SK-N-SH (cell line): ENCODE measurements around the gene ZSWIM5. TPM values are rescaled to one million over a fixed set of nuclear protein-coding genes. Genes with fewer than 3 reads are reported as not detected.

Experiments used
- CTCF ChIA-PET: fragments of 300-600, 350-600 bp; formaldehyde crosslinking; extraction: SDS; loops from one replicate; lab custom pipeline; 2021; lab: Yijun Ruan, JAX
- POLR2A ChIA-PET: fragments of 350-600 bp; sonication (Branson Sonifier 250); formaldehyde crosslinking; extraction: SDS; loops from one replicate; lab custom pipeline; 2020; ENCODE audit warnings: antibody characterized with exemption, inconsistent platforms; lab: Yijun Ruan, JAX
- DNase-seq: peaks from one replicate; pipeline ENCODE4 v3.0.0; 2012
- H2AFZ ChIP-seq: fragments of 200-600 bp; sonication (generic); 2 replicates; pipeline ENCODE4 v1.8.1; 2016; ENCODE audit warnings: antibody characterized with exemption, mild to moderate bottlenecking, low read depth
- H3F3A ChIP-seq: fragments of 200-600 bp; sonication (generic); replicated peaks from 2 replicates; pipeline ENCODE3; 2016; ENCODE audit warnings: antibody characterized with exemption, mild to moderate bottlenecking; ENCODE audit not compliant: insufficient read depth
- H3K27ac ChIP-seq, 2 experiments: fragments of 200-500 bp in 1 of 2; fragments of 200-600 bp in 1 of 2; sonication (Bioruptor generic) in 1 of 2; sonication (generic), shearing (Covaris generic) in 1 of 2; 2 replicates each; pipeline versions ENCODE4 v1.5.1 to v1.6.1; 2014 to 2016; ENCODE audit warnings: low read depth in 2 of 2, inconsistent platforms in 1 of 2, low read length in 1 of 2, mild to moderate bottlenecking in 1 of 2, mixed read lengths in 1 of 2
- H3K27me3 ChIP-seq: fragments of 200-600 bp; sonication (generic), shearing (Covaris generic); 2 replicates; pipeline ENCODE4 v1.6.1; 2016; ENCODE audit warnings: mixed run types; ENCODE audit not compliant: insufficient read depth
- H3K36me3 ChIP-seq, 2 experiments: fragments of 200-500 bp in 1 of 2; fragments of 200-600 bp in 1 of 2; sonication (Bioruptor generic) in 1 of 2; sonication (generic) in 1 of 2; replicated peaks in 1 of 2; 2 replicates each; pipeline versions ENCODE3 to v1.5.1; 2014 to 2016; ENCODE audit warnings: low read length in 1 of 2, mild to moderate bottlenecking in 1 of 2; ENCODE audit not compliant: insufficient read depth in 2 of 2, control insufficient read depth in 1 of 2
- H3K4me1 ChIP-seq, 2 experiments: fragments of 200-500 bp in 1 of 2; fragments of 200-600 bp in 1 of 2; sonication (Bioruptor generic) in 1 of 2; sonication (generic), shearing (Covaris generic) in 1 of 2; 2 replicates each; pipeline versions ENCODE4 v1.5.1 to v1.6.1; 2014 to 2016; ENCODE audit warnings: low read depth in 1 of 2, low read length in 1 of 2, mixed run types in 1 of 2; ENCODE audit not compliant: insufficient read depth in 2 of 2, control insufficient read depth in 1 of 2
- H3K4me2 ChIP-seq: fragments of 200-600 bp; sonication (generic), shearing (Covaris generic); 2 replicates; pipeline ENCODE4 v1.6.1; 2017; ENCODE audit warnings: mixed run types
- H3K4me3 ChIP-seq, 2 experiments: fragments of 200-500 bp in 1 of 2; fragments of 200-600 bp in 1 of 2; sonication (Bioruptor generic) in 1 of 2; sonication (generic), shearing (Covaris generic) in 1 of 2; 2 replicates each; pipeline versions ENCODE4 v1.5.1 to v1.8.1; 2014 to 2016; ENCODE audit warnings: low read depth in 2 of 2, inconsistent platforms in 1 of 2, low read length in 1 of 2, mild to moderate bottlenecking in 1 of 2, mixed read lengths in 1 of 2, moderate library complexity in 1 of 2
- H3K79me2 ChIP-seq: fragments of 200-600 bp; sonication (generic); 2 replicates; pipeline ENCODE4 v1.8.1; 2017; ENCODE audit warnings: mild to moderate bottlenecking; ENCODE audit not compliant: insufficient read depth
- H3K9ac ChIP-seq: fragments of 200-600 bp; sonication (generic); 2 replicates; pipeline ENCODE4 v1.6.1; 2017; ENCODE audit warnings: mixed run types
- H3K9me2 ChIP-seq: fragments of 200-600 bp; sonication (generic); 2 replicates; pipeline ENCODE4 v1.6.1; 2017; ENCODE audit warnings: mixed run types
- H3K9me3 ChIP-seq: fragments of 200-600 bp; sonication (generic); 2 replicates; pipeline ENCODE4 v1.6.1; 2017; ENCODE audit warnings: mixed run types, mild to moderate bottlenecking, moderate library complexity
- H4K20me1 ChIP-seq: fragments of 200-600 bp; sonication (generic); 2 replicates; pipeline ENCODE4 v1.6.1; 2017; ENCODE audit warnings: mild to moderate bottlenecking, mixed run types; ENCODE audit not compliant: insufficient read depth
- ELF1 ChIP-seq: IDR thresholded peaks from 2 replicates; pipeline ENCODE4 v1.4.0; 2012
- EZH2phosphoT487 ChIP-seq: fragments of 200-600 bp; sonication (generic); IDR thresholded peaks from 2 replicates; pipeline ENCODE4 v1.6.1; 2017; ENCODE audit warnings: low read depth, mixed run types, mild to moderate bottlenecking, antibody characterized with exemption, moderate library complexity, borderline replicate concordance
- FOSL2 ChIP-seq: IDR thresholded peaks from 2 replicates; pipeline ENCODE4 v1.4.0; 2012; ENCODE audit warnings: low read depth, mild to moderate bottlenecking, moderate library complexity, borderline replicate concordance
- FOXJ3 ChIP-seq: sonication (generic); formaldehyde crosslinking; IDR thresholded peaks from 2 replicates; pipeline ENCODE4 v1.5.1; 2020; ENCODE audit warnings: mild to moderate bottlenecking, missing genetic modification reagents
- GABPA ChIP-seq: IDR thresholded peaks from 2 replicates; pipeline ENCODE4 v1.4.0; 2012; ENCODE audit warnings: low read depth, mild to moderate bottlenecking
- GATA2 ChIP-seq: sonication (generic); formaldehyde crosslinking; IDR thresholded peaks from 2 replicates; pipeline ENCODE4 v1.5.0; 2020; ENCODE audit warnings: mild to moderate bottlenecking, missing genetic modification reagents
- JUND ChIP-seq: IDR thresholded peaks from 2 replicates; pipeline ENCODE4 v1.4.0; 2012
- MAX ChIP-seq: IDR thresholded peaks from 2 replicates; pipeline ENCODE4 v1.4.0; 2012; ENCODE audit warnings: low read depth
- SIN3A ChIP-seq: IDR thresholded peaks from 2 replicates; pipeline ENCODE4 v1.6.1; 2012; ENCODE audit warnings: low read depth, mild to moderate bottlenecking, low read length, moderate library complexity, borderline replicate concordance
- WGBS: methylation state at CpG from one replicate; pipeline ENCODE4 v1.1.6; 2017; ENCODE audit warnings: low lambda C conversion rate; 5-methylcytosine and 5-hydroxymethylcytosine counted together
- polyA plus RNA-seq, 3 experiments: library from polyadenylated mRNA; depleted of rRNA; stranded (reverse); fragments of >200 nt; gene quantifications; 2 replicates each; pipeline ENCODE4 v1.2.3, GENCODE V29; 2012
- TF ChIP-seq, protein P1 (sequence below): IDR thresholded peaks from 2 replicates; pipeline ENCODE4 v1.4.0; 2012; ENCODE audit warnings: low read depth, borderline replicate concordance

The ZSWIM5 gene
- polyA plus RNA-seq, 1 of the 3 experiments (the other 2 are of a cell fraction), result 0.07 TPM

GRCh38 chr1:45148209-45148825 is 58.1 kb downstream of the ZSWIM5 start:
- no peak overlapping the region for H3K9ac ChIP-seq
- no peaks in the 10 kb centered on the region for H3F3A ChIP-seq
- H3K27me3 ChIP-seq, result no peaks in the 10 kb centered on the region
- H3K9me2 ChIP-seq, result no peaks in the 10 kb centered on the region
- H3K4me1 ChIP-seq, result no peaks in the 10 kb centered on the region
- no peaks in the 10 kb centered on the region for H3K36me3 ChIP-seq
- H3K4me2 ChIP-seq, result no peak overlapping the region
- no peak overlapping the region for H3K4me3 ChIP-seq
- no peak for DNase-seq
- TF ChIP-seq FOSL2 (no peak), MAX (no peak), FOXJ3 (CRISPR knock-in tag) (no peak), GATA2 (CRISPR knock-in tag) (no peak)
- ChIA-PET POLR2A (no interaction called here), CTCF (interaction anchor here (1.1 kb wide), 1 partner anchor 11 kb away, joined by 4 read pairs; no protein-coding TSS in a partner anchor)
- no peak overlapping the region for H3K27ac ChIP-seq
- WGBS, result 33% methylated on average over 1 of the region's 1 CpG
- H2AFZ ChIP-seq, result no peak overlapping the region
- no peaks in the 10 kb centered on the region for H3K79me2 ChIP-seq
- H3K9me3 ChIP-seq, result no peaks in the 10 kb centered on the region
- no peaks in the 10 kb centered on the region for H4K20me1 ChIP-seq

DNA sequence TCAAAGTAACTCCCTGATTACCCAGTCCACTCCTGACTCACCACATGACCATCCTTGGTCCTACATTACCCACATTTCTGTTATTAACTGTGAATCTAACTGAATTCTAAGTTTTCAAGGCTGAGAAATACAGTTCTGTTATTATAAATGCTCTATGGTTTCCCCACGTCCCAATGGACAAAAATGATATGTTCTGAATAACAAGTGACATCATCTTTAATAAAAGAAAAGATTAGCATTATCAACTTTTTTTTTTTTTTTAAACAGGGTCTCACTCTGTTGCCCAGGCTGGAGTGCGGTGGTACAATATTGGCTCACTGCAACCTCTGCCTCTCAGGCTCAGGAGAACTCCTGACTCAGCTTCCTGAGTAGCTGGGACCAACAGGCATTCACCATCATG is 59.6 kb downstream of the ZSWIM5 start:
- H3K27me3 ChIP-seq, result no peaks in the 10 kb centered on the region
- DNase-seq, result no peak
- CTCF ChIA-PET, result no interaction called here
- no peaks in the 10 kb centered on the region for H3K36me3 ChIP-seq
- no peak overlapping the region for H3K4me3 ChIP-seq
- WGBS, result 56% methylated on average over 2 of the region's 2 CpGs
- H3K9me2 ChIP-seq, result no peaks in the 10 kb centered on the region
- H2AFZ ChIP-seq, result no peak overlapping the region
- H3K79me2 ChIP-seq, result no peaks in the 10 kb centered on the region
- no peak overlapping the region for H3K27ac ChIP-seq
- H4K20me1 ChIP-seq, result no peaks in the 10 kb centered on the region
- H3K4me2 ChIP-seq, result no peak overlapping the region
- H3K9ac ChIP-seq, result no peak overlapping the region
- H3K9me3 ChIP-seq, result no peaks in the 10 kb centered on the region
- TF ChIP-seq ELF1 (no peak), JUND (no peak), GABPA (no peak), EZH2phosphoT487 (no peak), SIN3A (no peak)
- TF ChIP-seq, protein P1, sequence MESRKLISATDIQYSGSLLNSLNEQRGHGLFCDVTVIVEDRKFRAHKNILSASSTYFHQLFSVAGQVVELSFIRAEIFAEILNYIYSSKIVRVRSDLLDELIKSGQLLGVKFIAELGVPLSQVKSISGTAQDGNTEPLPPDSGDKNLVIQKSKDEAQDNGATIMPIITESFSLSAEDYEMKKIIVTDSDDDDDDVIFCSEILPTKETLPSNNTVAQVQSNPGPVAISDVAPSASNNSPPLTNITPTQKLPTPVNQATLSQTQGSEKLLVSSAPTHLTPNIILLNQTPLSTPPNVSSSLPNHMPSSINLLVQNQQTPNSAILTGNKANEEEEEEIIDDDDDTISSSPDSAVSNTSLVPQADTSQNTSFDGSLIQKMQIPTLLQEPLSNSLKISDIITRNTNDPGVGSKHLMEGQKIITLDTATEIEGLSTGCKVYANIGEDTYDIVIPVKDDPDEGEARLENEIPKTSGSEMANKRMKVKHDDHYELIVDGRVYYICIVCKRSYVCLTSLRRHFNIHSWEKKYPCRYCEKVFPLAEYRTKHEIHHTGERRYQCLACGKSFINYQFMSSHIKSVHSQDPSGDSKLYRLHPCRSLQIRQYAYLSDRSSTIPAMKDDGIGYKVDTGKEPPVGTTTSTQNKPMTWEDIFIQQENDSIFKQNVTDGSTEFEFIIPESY, result no peak
- H3K4me1 ChIP-seq, result no peaks in the 10 kb centered on the region
- H3F3A ChIP-seq, result no peaks in the 10 kb centered on the region
- POLR2A ChIA-PET, result no interaction called here
